GM18498 (cell line): ENCODE data around the gene HASPIN.
"Not testable (repeated sequence)": the region's sequence is repeated elsewhere in the genome, so short reads cannot be mapped to it uniquely, and the experiment has no call there.

Source experiments
- ATAC-seq: cut with Tn5 transposase; IDR thresholded peaks from one replicate; pipeline ENCODE4 v1.9.1; 2021; ENCODE audit warnings: mild to moderate bottlenecking, moderate library complexity; ENCODE audit not compliant: unreplicated experiment

Gene HASPIN

GRCh38 chr17:3695723-3696411 is 27.8 kb upstream of the HASPIN start, which contains the start of gene P2RX5:
TSS of gene P2RX5 (minus strand) at chr17:3696155. CDS start at chr17:3696005, 150 bp downstream.
- no peak for ATAC-seq

GRCh38 chr17:3697103-3697476 is 26.6 kb upstream of the HASPIN start:
- no peak for ATAC-seq

- no peak for ATAC-seq
These were observed 25.6 kb upstream of the HASPIN start for GRCh38 chr17:3698139-3698538.

GRCh38 chr17:3699951-3700350 is 23.8 kb upstream of the HASPIN start:
- ATAC-seq: no peak

- not testable (repeated sequence) for ATAC-seq
These were observed 21.6 kb upstream of the HASPIN start for GRCh38 chr17:3702041-3702539.

- ATAC-seq: no peak
These were observed 18.6 kb upstream of the HASPIN start for GRCh38 chr17:3704931-3705717.

GRCh38 chr17:3705718-3705984 is 18.1 kb upstream of the HASPIN start:
- ATAC-seq: not testable (repeated sequence)

GRCh38 chr17:3708366-3708765 is 15.3 kb upstream of the HASPIN start:
- no peak for ATAC-seq

- ATAC-seq: peak; percentile 95
These were observed 12.7 kb upstream of the HASPIN start for GRCh38 chr17:3710951-3711383.

GRCh38 chr17:3712811-3713463 is 10.8 kb upstream of the HASPIN start:
- no peak for ATAC-seq

- ATAC-seq: no peak
These were observed 8.4 kb upstream of the HASPIN start for GRCh38 chr17:3715296-3715695.

GRCh38 chr17:3718201-3718600 is 5.5 kb upstream of the HASPIN start:
- ATAC-seq: no peak

- ATAC-seq: no peak
These were observed 4.4 kb upstream of the HASPIN start for GRCh38 chr17:3719265-3719664.

GRCh38 chr17:3722716-3723115 is 987 bp upstream of the HASPIN start:
- no peak for ATAC-seq

GRCh38 chr17:3723188-3723555 is 531 bp upstream of the HASPIN start:
- peak; percentile 3 for ATAC-seq

GRCh38 chr17:3724378-3725077 is 825 bp downstream of the HASPIN start:
- ATAC-seq: no peak

- ATAC-seq: no peak
These were observed 3.3 kb downstream of the HASPIN start for GRCh38 chr17:3727041-3727440.

- not testable (repeated sequence) for ATAC-seq
These were observed 4.4 kb downstream of the HASPIN start for GRCh38 chr17:3728099-3728498.

- ATAC-seq: no peak
These were observed 6.2 kb downstream of the HASPIN start for GRCh38 chr17:3729881-3730280.

- no peak for ATAC-seq
These were observed 7.3 kb downstream of the HASPIN start for GRCh38 chr17:3730881-3731429.

- peak; percentile 73 for ATAC-seq
These were observed 8.5 kb downstream of the HASPIN start for GRCh38 chr17:3732210-3732621.
